CD4-positive, alpha-beta T cell treated with Interleukin-2 at 100 ng/mL for 4 hours (primary cell): ENCODE measurements around the gene ZNF775.
A peak's percentile ranks its signal among the peaks of the same experiment; 100 is the strongest.

Experiments used
- DNase-seq: peaks from one replicate; pipeline ENCODE4 v3.0.0-alpha.2; 2020; ENCODE audit warnings: low spot score

The ZNF775 gene

GRCh38 chr7:150346922-150347321, 32.2 kb upstream of the ZNF775 start:
- no peak for DNase-seq

DNA sequence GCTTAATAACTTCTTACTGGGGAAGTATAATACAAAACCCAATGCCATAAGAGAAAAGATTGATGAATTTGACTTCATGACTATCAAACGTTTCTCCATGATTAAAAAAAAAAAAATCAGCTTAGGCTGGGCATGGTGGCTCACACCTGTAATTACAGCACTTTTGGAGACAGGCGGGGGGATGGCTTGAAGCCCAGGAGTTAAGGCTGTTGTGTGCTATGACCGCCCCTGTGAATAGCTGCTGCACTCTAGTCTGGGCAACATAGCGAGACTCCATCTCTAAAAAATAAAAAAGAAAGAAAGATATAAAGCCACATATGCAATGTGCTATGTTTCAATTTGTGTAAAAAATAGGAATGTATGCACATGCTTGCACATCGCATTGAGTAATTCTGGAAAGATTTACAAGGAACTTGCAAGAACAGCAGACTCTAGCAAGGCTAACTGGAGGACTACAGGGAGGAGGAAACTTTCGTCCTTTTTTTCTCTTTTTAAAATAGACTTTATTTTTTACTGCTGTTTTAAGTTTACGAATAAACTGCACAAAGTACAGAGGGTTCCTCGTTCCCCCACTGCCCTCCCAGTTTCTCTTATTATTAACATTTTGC, 27.4 kb upstream of the ZNF775 start:
- no peak for DNase-seq

DNA sequence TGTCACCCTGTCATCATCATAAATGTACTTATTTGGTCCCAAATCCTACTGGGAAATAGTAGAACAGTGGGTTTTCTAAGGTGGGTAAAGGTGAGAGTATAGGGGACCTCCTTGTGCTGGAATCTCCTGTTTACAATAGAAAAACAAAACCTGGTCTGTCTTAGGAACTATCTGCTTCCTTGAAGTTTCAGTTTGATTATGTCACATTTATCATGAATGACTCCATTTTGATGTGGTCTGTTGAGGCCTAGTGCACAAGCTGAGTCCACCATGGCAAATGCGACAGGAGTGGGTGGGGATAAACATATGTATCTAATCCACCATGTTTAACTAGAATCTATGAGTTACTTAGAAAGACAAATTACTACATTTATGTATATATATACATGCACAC, 23.5 kb upstream of the ZNF775 start:
- no peak for DNase-seq

- peak; percentile 56 for DNase-seq
Measured at GRCh38 chr7:150356265-150356897, 22.7 kb upstream of the ZNF775 start.

DNA sequence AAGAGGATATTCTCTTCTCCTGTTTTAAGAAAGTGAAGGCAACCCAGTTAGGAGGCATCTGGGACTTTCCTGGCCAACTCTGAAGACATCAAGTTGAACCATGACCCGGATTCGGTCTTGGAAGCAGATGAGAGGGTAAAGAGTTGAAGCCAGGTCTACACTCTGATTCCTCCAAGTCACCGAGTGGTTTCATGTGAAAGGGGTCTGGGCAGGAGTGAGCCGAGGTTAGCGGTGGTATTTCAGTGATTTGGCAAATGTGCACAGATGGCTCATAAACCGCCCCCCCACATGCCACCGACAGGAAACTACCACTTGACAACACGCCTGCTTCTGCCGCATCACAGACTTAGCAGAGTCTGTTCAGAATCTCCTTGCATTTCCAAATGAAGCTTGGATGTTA, 21.9 kb upstream of the ZNF775 start:
- DNase-seq = peak; percentile 83

- no peak for DNase-seq
Measured at GRCh38 chr7:150357771-150358427, 21.2 kb upstream of the ZNF775 start.

- DNase-seq = no peak
Measured at GRCh38 chr7:150358433-150358832, 20.7 kb upstream of the ZNF775 start.

DNA sequence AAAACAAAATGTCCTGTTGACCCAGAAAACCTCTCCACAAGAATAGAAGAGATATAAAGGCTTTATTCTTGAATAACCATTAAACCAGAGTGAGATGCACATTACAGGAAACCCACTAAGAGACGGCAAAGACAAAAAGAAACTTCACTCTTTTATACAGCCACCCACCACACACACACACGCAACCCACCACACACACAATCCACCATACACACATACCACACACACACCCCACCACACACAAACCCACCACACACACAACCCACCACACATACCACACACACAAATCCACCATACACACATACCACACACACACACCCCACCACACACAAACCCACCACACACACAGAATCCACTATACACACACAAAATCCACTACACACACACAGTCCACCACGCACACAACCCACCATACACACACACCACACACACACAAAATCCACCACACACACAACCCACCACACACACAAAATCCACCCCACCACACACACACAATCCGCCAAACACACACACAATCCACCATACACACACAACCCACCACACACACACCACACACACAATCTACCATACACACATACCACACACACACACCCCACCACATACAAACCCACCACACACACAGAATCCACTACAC, 20.0 kb upstream of the ZNF775 start:
- DNase-seq = peak; percentile 13

DNA sequence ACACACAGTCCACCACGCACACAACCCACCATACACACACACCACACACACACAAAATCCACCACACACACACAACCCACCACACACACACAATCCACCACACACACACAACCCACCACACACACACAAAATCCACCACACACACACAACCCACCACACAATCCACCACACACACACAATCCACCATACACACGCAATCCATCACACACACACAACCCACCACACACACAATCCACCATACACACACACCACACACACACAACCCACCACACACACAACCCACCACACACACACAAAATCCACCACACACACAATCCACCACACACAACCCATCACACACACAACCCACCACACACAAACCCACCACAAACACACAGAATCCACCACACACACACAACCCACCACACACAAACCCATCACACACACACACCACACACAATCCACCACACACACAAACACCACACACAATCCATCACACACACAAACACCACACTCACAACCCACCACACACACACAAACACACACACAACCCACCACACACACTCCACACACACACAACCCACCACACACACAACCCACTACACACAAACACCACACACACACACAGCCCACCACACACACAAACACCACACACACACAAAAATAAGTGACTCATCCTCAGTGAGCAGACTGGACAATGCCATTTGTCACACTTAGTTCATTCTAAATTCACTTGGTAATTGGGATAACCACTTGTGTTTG, 19.3 kb upstream of the ZNF775 start:
- DNase-seq = no peak

- no peak for DNase-seq
Measured at GRCh38 chr7:150360363-150361058, 18.6 kb upstream of the ZNF775 start.

- DNase-seq = no peak
Measured at GRCh38 chr7:150361402-150361801, 17.7 kb upstream of the ZNF775 start.

DNA sequence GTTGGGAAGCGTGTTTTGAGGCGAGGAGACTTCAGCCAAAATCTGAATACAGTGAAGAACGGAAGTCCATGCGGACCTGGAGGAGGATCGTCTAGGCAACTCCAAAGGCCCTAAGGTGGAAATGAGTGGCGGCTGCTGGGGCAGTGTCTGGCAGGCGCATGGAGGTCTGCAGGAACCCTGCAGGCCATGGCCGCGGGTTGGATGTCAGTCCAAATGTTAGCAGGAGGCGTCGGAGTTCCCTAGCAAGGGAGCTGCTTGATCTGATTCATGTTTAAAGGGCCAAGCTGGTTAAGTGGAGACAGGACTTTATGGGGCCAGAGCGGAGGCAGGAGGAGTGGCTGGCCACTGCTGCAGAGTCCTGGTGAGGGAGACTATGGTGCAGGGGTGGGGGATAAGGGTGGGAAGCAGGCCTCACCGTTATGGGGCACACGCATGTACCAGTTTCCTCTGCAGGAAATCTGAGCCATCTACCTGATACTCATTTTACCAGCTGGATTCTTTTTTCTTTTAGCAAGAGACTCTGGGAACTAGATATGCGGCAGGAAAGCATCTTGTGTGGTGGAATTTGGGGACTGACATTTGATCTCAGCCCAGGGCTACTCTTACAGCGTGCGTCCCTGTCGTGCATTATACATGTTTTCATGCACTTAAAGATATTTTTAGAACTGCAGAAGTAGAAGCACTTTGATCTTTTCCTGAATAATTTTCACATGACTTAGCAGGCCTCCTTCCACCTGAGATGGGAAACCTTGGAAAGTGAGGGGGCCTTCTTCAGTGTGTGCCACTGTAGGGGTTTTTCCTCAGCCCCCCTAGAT, 17.1 kb upstream of the ZNF775 start:
- DNase-seq = no peak

- no peak for DNase-seq
Measured at GRCh38 chr7:150363370-150363769, 15.8 kb upstream of the ZNF775 start.

DNA sequence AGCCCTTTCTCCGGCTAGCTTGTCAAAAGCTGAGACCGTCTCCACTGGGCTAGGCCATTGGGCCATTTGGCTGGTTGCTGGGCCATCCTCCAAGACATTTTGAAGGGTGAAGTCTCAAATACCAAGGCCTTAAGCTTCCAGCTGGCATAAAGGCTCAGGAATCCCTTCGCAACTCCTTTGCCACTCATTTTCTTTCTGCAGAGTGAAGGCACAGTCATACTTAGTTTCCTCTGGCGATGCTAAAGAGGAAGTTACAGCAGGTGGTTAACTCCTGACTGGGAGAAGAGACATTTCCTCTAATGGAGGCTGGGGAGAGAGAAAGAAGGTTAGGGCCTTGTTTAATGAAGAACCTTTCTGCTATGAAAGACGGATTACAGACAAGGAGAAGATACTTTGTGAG, 15.3 kb upstream of the ZNF775 start:
- DNase-seq = no peak

DNA sequence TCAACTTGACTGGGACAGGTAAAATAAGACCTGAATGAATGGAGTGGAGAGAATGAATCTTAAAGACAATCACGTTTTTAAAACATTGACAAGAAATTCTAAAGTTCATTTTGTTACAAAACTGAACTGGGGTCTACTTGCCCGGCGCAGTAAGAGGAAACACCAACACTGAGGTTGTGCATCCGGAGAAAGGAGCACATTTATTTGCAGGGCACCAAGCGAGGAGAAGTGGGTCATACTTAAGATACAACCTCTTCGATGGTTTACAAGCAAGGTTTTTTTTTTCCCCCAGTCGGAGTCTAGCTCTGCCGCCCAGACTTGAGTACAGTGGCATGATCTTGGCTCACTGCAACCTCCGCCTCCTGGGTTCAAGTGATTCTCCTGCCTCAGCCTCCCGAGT, 13.9 kb upstream of the ZNF775 start:
- no peak for DNase-seq

GRCh38 chr7:150365673-150366398, 13.3 kb upstream of the ZNF775 start:
- no peak for DNase-seq

DNA sequence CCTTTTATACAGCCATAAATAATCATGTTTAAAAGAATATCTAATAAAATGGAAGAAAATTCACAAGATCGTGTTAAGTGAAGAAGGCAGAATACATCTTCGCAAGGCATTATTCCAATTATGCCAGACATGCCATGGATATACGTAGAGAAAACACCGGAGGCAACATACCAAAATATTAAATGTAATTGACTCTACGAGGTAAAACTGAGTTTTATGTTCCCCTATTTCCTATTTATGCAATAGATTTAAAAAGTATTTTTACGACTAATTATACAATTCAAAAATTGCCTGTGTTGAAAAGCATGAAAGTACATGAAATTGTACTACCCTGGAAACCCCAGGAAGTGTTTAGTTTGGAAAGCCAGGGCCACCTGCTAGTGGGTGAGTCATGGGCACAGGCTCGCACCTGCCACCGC, 11.4 kb upstream of the ZNF775 start:
- DNase-seq = no peak

GRCh38 chr7:150368096-150368883, 10.8 kb upstream of the ZNF775 start, which contains the start of gene REPIN1:
REPIN1 (plus strand) TSS chr7:150368822; CDS start chr7:150369712, 890 bp downstream.
- DNase-seq = peak; percentile 82
